Right renal cortex interstitium (tissue), 3 donors: Measurements from ENCODE around the gene LASP1NB.

Experiments used
- DNase-seq, 3 donors: peaks; one replicate each; pipeline ENCODE4 v3.0.0-alpha.2; 2013; ENCODE audit warnings: low read depth in 3 of 3, low spot score in 2 of 3

LASP1NB gene

GRCh38 chr17:38925263-38925995 lies at the start of gene LASP1NB:
Gene LASP1NB, plus strand, starts transcription at chr17:38925614.
- peak; percentile 59 to 69 (median 67) for DNase-seq

- DNase-seq = no peak
Observed at GRCh38 chr17:38877130-38877851, 48.1 kb upstream of the LASP1NB start.

- no peak for DNase-seq
Observed at GRCh38 chr17:38879878-38880665, 45.3 kb upstream of the LASP1NB start.

- DNase-seq = no peak
Observed at GRCh38 chr17:38881600-38882191, 43.7 kb upstream of the LASP1NB start.

GRCh38 chr17:38882870-38883269 lies 42.5 kb upstream of the LASP1NB start:
- DNase-seq = no peak

GRCh38 chr17:38883592-38884526 lies 41.6 kb upstream of the LASP1NB start:
- no peak for DNase-seq

GRCh38 chr17:38885044-38885727 lies 40.2 kb upstream of the LASP1NB start:
- DNase-seq = no peak

GRCh38 chr17:38885728-38886642 lies 39.4 kb upstream of the LASP1NB start:
- DNase-seq = no peak

GRCh38 chr17:38886643-38887010 lies 38.8 kb upstream of the LASP1NB start:
- DNase-seq = no peak

- no peak for DNase-seq
Observed at GRCh38 chr17:38888842-38889241, 36.6 kb upstream of the LASP1NB start.

- no peak for DNase-seq
Observed at GRCh38 chr17:38889745-38890409, 35.5 kb upstream of the LASP1NB start.

- DNase-seq = no peak
Observed at GRCh38 chr17:38890410-38890746, 35.0 kb upstream of the LASP1NB start.

- DNase-seq = no peak
Observed at GRCh38 chr17:38891441-38891840, 34.0 kb upstream of the LASP1NB start.

- DNase-seq = no peak
Observed at GRCh38 chr17:38892083-38892482, 33.3 kb upstream of the LASP1NB start.

- no peak for DNase-seq
Observed at GRCh38 chr17:38892620-38893019, 32.8 kb upstream of the LASP1NB start.

- no peak for DNase-seq
Observed at GRCh38 chr17:38893113-38893512, 32.3 kb upstream of the LASP1NB start.

- no peak for DNase-seq
Observed at GRCh38 chr17:38893607-38894006, 31.8 kb upstream of the LASP1NB start.

- no peak for DNase-seq
Observed at GRCh38 chr17:38894276-38894675, 31.1 kb upstream of the LASP1NB start.
